ENCODE data around the gene ASCC2.

DNA sequence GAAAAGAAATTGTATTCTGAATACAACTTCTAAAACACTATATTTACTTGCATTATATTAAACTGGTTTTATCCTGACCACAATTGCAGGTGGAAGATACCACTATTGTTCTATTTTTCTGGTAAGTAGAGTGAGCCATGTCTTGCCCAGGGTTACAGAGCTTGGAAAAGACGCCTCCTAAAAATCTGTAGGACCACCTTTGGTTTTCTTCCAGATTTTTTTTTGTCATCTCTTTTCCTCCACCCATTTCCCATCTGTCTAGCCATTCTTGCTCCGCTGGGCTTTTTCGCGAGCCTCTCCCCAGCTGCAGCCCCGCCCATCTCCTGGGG, 44.6 kb upstream of the ASCC2 start:
- TF ChIP-seq BACH2 (CRISPR knock-in tag; IDR thresholded peaks at IDR 0.05; ENCODE audit: borderline replicate concordance): no peak
- no peak for TF ChIP-seq RARB (CRISPR knock-in tag; IDR thresholded peaks at IDR 0.05)
- TF ChIP-seq TSHZ2 (CRISPR knock-in tag; IDR thresholded peaks at IDR 0.05): no peak
- TF ChIP-seq ZNF8 (CRISPR knock-in tag; IDR thresholded peaks at IDR 0.05): no peak
- TF ChIP-seq CSDC2 (CRISPR knock-in tag; IDR thresholded peaks at IDR 0.05): no peak
- TF ChIP-seq PPARA (CRISPR knock-in tag; IDR thresholded peaks at IDR 0.05; ENCODE audit: borderline replicate concordance): no peak
- no peak for TF ChIP-seq OSR1 (CRISPR knock-in tag; IDR thresholded peaks at IDR 0.05)

Measured in SK-N-SH treated with all-trans-retinoic acid at 6 μM for 48 hours (cell line).